Muscle layer of colon (tissue), 2 donors: Measurements from ENCODE around the gene MGAT4C.

Experiments
- H3K27ac ChIP-seq: one replicate; pipeline ENCODE4 v1.7.0; 2013; ENCODE audit warnings: low read depth, mild to moderate bottlenecking, low read length, moderate library complexity
- H3K27me3 ChIP-seq, 2 donors: one replicate each; pipeline ENCODE4 v1.7.0; 2013; ENCODE audit warnings: low read length in 2 of 2, mild to moderate bottlenecking in 2 of 2; ENCODE audit not compliant: insufficient read depth in 2 of 2, control insufficient read depth in 1 of 2
- H3K36me3 ChIP-seq: one replicate; pipeline ENCODE4 v1.7.0; 2013; ENCODE audit warnings: mild to moderate bottlenecking, low read length; ENCODE audit not compliant: insufficient read depth
- H3K4me1 ChIP-seq: one replicate; pipeline ENCODE4 v1.7.0; 2013; ENCODE audit warnings: mild to moderate bottlenecking, low read length; ENCODE audit not compliant: insufficient read depth
- H3K4me3 ChIP-seq, 2 donors: one replicate each; pipeline ENCODE4 v1.7.0; 2013; ENCODE audit warnings: low read length in 2 of 2, low read depth in 1 of 2, mild to moderate bottlenecking in 1 of 2, moderate library complexity in 1 of 2
- H3K9ac ChIP-seq: one replicate; pipeline ENCODE4 v1.7.0; 2013; ENCODE audit warnings: low read length
- H3K9me3 ChIP-seq: one replicate; pipeline ENCODE4 v1.7.0; 2013; ENCODE audit warnings: mild to moderate bottlenecking, low read length
- donor health status: abdominal sarcoma.
- donor health status: Adenocarcinoma of cecum.

Gene MGAT4C

GRCh38 chr12:86226481-86226880, 29.7 kb downstream of the MGAT4C start:
- no peak overlapping the region for H3K9ac ChIP-seq
- H3K9me3 ChIP-seq, result no peaks in the 10 kb centered on the region
- H3K4me3 ChIP-seq, result no peak overlapping the region
- H3K4me1 ChIP-seq, result no peaks in the 10 kb centered on the region
- H3K27me3 ChIP-seq, result no peaks in the 10 kb centered on the region
- no peak overlapping the region for H3K27ac ChIP-seq
- H3K36me3 ChIP-seq, result no peaks in the 10 kb centered on the region

GRCh38 chr12:86216591-86216990, 39.6 kb downstream of the MGAT4C start:
- no peaks in the 10 kb centered on the region for H3K27me3 ChIP-seq
- no peaks in the 10 kb centered on the region for H3K36me3 ChIP-seq
- no peak overlapping the region for H3K27ac ChIP-seq
- H3K4me1 ChIP-seq, result no peaks in the 10 kb centered on the region
- no peak overlapping the region for H3K4me3 ChIP-seq
- H3K9me3 ChIP-seq, result no peaks in the 10 kb centered on the region
- no peak overlapping the region for H3K9ac ChIP-seq

GRCh38 chr12:86213012-86213411, 43.2 kb downstream of the MGAT4C start:
- no peak overlapping the region for H3K27ac ChIP-seq
- H3K9me3 ChIP-seq, result no peaks in the 10 kb centered on the region
- no peak overlapping the region for H3K4me3 ChIP-seq
- H3K9ac ChIP-seq, result no peak overlapping the region
- H3K4me1 ChIP-seq, result no peaks in the 10 kb centered on the region
- no peaks in the 10 kb centered on the region for H3K36me3 ChIP-seq
- no peaks in the 10 kb centered on the region for H3K27me3 ChIP-seq

GRCh38 chr12:86198696-86199444, 57.3 kb downstream of the MGAT4C start:
- no peaks in the 10 kb centered on the region for H3K4me1 ChIP-seq

GRCh38 chr12:86196465-86196864, 59.7 kb downstream of the MGAT4C start:
- Histone ChIP-seq H3K9me3 (no peaks in the 10 kb centered on the region), H3K4me1 (no peaks in the 10 kb centered on the region), H3K4me3 (no peak overlapping the region), H3K9ac (no peak overlapping the region), H3K27ac (no peak overlapping the region), H3K27me3 (no peaks in the 10 kb centered on the region), H3K36me3 (no peaks in the 10 kb centered on the region)

More at GRCh38 chr12:86198696-86199444, 57.3 kb downstream of the MGAT4C start:
- Histone ChIP-seq H3K4me3 (no peak overlapping the region), H3K9ac (no peak overlapping the region), H3K27me3 (no peaks in the 10 kb centered on the region), H3K27ac (no peak overlapping the region), H3K9me3 (no peaks in the 10 kb centered on the region), H3K36me3 (no peaks in the 10 kb centered on the region)

GRCh38 chr12:86194721-86195120, 61.5 kb downstream of the MGAT4C start:
- Histone ChIP-seq H3K9me3 (no peaks in the 10 kb centered on the region), H3K27ac (no peak overlapping the region), H3K4me3 (no peak overlapping the region), H3K4me1 (no peaks in the 10 kb centered on the region), H3K27me3 (no peaks in the 10 kb centered on the region), H3K36me3 (no peaks in the 10 kb centered on the region), H3K9ac (no peak overlapping the region)

GRCh38 chr12:86193931-86194330, 62.3 kb downstream of the MGAT4C start:
- no peaks in the 10 kb centered on the region for H3K27me3 ChIP-seq
- no peak overlapping the region for H3K4me3 ChIP-seq
- H3K4me1 ChIP-seq, result no peaks in the 10 kb centered on the region
- H3K9ac ChIP-seq, result no peak overlapping the region
- no peaks in the 10 kb centered on the region for H3K9me3 ChIP-seq
- no peaks in the 10 kb centered on the region for H3K36me3 ChIP-seq
- no peak overlapping the region for H3K27ac ChIP-seq

GRCh38 chr12:86188226-86188625, 68.0 kb downstream of the MGAT4C start:
- no peaks in the 10 kb centered on the region for H3K36me3 ChIP-seq
- H3K27me3 ChIP-seq, result no peaks in the 10 kb centered on the region
- H3K9me3 ChIP-seq, result no peaks in the 10 kb centered on the region
- no peak overlapping the region for H3K27ac ChIP-seq
- H3K4me1 ChIP-seq, result no peaks in the 10 kb centered on the region
- no peak overlapping the region for H3K9ac ChIP-seq
- no peak overlapping the region for H3K4me3 ChIP-seq

GRCh38 chr12:86186449-86186848, 69.7 kb downstream of the MGAT4C start:
- no peaks in the 10 kb centered on the region for H3K27me3 ChIP-seq
- no peak overlapping the region for H3K27ac ChIP-seq
- no peak overlapping the region for H3K9ac ChIP-seq
- no peaks in the 10 kb centered on the region for H3K36me3 ChIP-seq
- no peaks in the 10 kb centered on the region for H3K4me1 ChIP-seq
- no peaks in the 10 kb centered on the region for H3K9me3 ChIP-seq
- no peak overlapping the region for H3K4me3 ChIP-seq

- H3K36me3 ChIP-seq, result no peaks in the 10 kb centered on the region
- no peaks in the 10 kb centered on the region for H3K27me3 ChIP-seq
- H3K9me3 ChIP-seq, result no peaks in the 10 kb centered on the region
- H3K4me3 ChIP-seq, result no peak overlapping the region
- H3K27ac ChIP-seq, result no peak overlapping the region
- H3K4me1 ChIP-seq, result no peaks in the 10 kb centered on the region
- no peak overlapping the region for H3K9ac ChIP-seq
Measured at GRCh38 chr12:86179855-86180254, 76.3 kb downstream of the MGAT4C start.

- H3K36me3 ChIP-seq, result no peaks in the 10 kb centered on the region
- no peaks in the 10 kb centered on the region for H3K27me3 ChIP-seq
- no peak overlapping the region for H3K4me3 ChIP-seq
- no peak overlapping the region for H3K27ac ChIP-seq
- H3K4me1 ChIP-seq, result no peaks in the 10 kb centered on the region
- no peaks in the 10 kb centered on the region for H3K9me3 ChIP-seq
- H3K9ac ChIP-seq, result no peak overlapping the region
Measured at GRCh38 chr12:86174188-86174587, 82.0 kb downstream of the MGAT4C start.

GRCh38 chr12:86172913-86173443, 83.2 kb downstream of the MGAT4C start:
- no peaks in the 10 kb centered on the region for H3K9me3 ChIP-seq
- no peak overlapping the region for H3K9ac ChIP-seq
- no peak overlapping the region for H3K4me3 ChIP-seq
- H3K4me1 ChIP-seq, result no peaks in the 10 kb centered on the region
- H3K27me3 ChIP-seq, result no peaks in the 10 kb centered on the region
- H3K36me3 ChIP-seq, result no peaks in the 10 kb centered on the region
- no peak overlapping the region for H3K27ac ChIP-seq
